IPS-15b (cell line): ENCODE results near the gene VAV2.
"Not testable (repeated sequence)": the region's sequence is repeated elsewhere in the genome, so short reads cannot be mapped to it uniquely, and the experiment has no call there.

ENCODE experiments used
- H3K27me3 ChIP-seq: one replicate; pipeline ENCODE4 v1.6.1; 2013; ENCODE audit warnings: low read length; ENCODE audit not compliant: control insufficient read depth, insufficient read depth
- H3K36me3 ChIP-seq: one replicate; pipeline ENCODE4 v1.6.1; 2013; ENCODE audit warnings: low read length; ENCODE audit not compliant: control insufficient read depth, insufficient read depth
- H3K4me1 ChIP-seq: one replicate; pipeline ENCODE4 v1.6.1; 2013; ENCODE audit warnings: mild to moderate bottlenecking, low read length; ENCODE audit not compliant: control insufficient read depth, insufficient read depth
- H3K4me3 ChIP-seq: one replicate; pipeline ENCODE4 v1.5.1; 2013; ENCODE audit warnings: low read depth, low read length
- H3K9ac ChIP-seq: one replicate; pipeline ENCODE4 v1.6.1; 2013; ENCODE audit warnings: low read depth, mild to moderate bottlenecking, low read length
- H3K9me3 ChIP-seq: one replicate; pipeline ENCODE4 v1.6.1; 2013; ENCODE audit warnings: mild to moderate bottlenecking, low read length; ENCODE audit not compliant: control insufficient read depth, insufficient read depth

VAV2 gene

DNA sequence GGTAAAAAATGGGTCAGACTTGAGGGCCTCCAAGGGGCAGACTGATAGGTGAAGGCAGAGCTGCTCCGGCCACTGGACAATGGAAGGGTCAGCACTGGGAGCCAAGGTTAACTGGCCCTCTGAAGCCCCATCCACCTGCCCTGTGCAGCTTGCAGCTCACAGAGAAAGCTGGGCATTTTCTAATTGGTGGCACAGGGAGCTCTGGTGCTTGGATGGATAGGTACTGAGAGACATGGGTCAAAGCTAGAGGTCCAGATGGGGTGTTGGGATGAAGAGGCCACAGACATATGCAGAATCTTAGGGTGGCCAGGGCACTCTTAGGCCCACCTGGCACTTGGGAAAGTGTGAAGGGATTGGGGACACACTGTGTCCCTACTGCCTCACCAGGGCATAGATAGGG lies 224.5 kb downstream of the VAV2 start:
- Histone ChIP-seq H3K9me3 (no peaks in the 10 kb centered on the region), H3K4me3 (no peak overlapping the region), H3K27me3 (no peaks in the 10 kb centered on the region), H3K36me3 (peaks cover 17% of the 10 kb centered on the region), H3K9ac (no peak overlapping the region), H3K4me1 (no peaks in the 10 kb centered on the region)

GRCh38 chr9:133767008-133767407 lies 225.1 kb downstream of the VAV2 start:
- peaks cover 15% of the 10 kb centered on the region for H3K36me3 ChIP-seq
- H3K9me3 ChIP-seq: no peaks in the 10 kb centered on the region
- H3K4me3 ChIP-seq: no peak overlapping the region
- no peak overlapping the region for H3K9ac ChIP-seq
- H3K27me3 ChIP-seq: no peaks in the 10 kb centered on the region
- no peaks in the 10 kb centered on the region for H3K4me1 ChIP-seq

GRCh38 chr9:133766234-133766633 lies 225.9 kb downstream of the VAV2 start:
- peaks cover 15% of the 10 kb centered on the region for H3K36me3 ChIP-seq
- H3K9ac ChIP-seq, H3K4me1 ChIP-seq, H3K9me3 ChIP-seq, H3K4me3 ChIP-seq, H3K27me3 ChIP-seq: not testable (repeated sequence)

DNA sequence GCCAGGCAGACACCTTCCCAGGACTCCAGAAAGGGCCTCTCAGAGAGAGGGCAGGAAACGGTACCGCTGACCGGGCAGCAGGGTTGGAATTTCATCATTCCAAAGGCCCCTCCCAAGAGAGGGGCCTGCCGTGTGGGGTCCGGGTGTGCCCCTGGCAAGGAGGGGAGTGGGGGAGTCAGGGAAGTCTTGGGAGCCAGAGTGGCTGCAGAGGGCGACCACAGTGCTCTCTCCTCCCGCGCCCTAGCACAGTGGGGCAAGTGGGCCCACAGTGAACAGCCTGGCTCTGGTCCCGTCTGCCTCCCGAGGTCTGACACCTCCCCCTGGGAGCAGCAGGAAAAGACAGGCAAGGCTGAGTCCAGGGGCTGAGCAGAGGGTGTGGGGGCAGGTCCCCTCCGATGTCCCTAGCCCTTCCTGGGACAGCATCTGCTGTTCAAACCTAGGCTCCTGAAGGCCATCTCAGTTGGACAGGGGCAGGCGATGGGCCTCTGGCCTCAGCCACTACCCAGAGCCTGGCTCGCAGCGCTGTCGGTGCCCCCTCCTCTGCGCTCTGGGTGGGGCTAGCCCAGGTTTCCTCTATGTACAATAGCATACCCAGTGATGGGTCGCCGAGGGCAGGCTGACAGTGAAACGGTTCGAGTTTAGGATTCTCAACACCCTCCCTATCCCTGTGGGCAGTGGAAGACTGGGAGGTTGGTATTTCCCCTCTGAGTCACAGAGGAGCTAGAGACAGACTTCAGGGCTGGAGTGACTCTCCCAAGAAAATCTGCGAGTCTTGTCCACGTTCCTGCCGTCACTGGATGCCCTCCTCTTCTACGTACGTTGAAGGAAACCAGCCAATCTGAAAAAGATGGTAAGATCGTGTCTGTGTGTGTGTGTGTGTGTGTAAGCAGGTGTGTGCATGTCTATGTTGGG lies 228.6 kb downstream of the VAV2 start:
- Histone ChIP-seq H3K9me3 (no peaks in the 10 kb centered on the region), H3K9ac (no peak overlapping the region), H3K4me1 (peaks cover 2% of the 10 kb centered on the region), H3K4me3 (no peak overlapping the region), H3K36me3 (peaks cover 10% of the 10 kb centered on the region), H3K27me3 (no peaks in the 10 kb centered on the region)

GRCh38 chr9:133762488-133763271 lies 229.4 kb downstream of the VAV2 start:
- Histone ChIP-seq H3K27me3 (no peaks in the 10 kb centered on the region), H3K9ac (no peak overlapping the region), H3K4me3 (no peak overlapping the region), H3K36me3 (peaks cover 2% of the 10 kb centered on the region), H3K9me3 (no peaks in the 10 kb centered on the region), H3K4me1 (peaks cover 2% of the 10 kb centered on the region)

DNA sequence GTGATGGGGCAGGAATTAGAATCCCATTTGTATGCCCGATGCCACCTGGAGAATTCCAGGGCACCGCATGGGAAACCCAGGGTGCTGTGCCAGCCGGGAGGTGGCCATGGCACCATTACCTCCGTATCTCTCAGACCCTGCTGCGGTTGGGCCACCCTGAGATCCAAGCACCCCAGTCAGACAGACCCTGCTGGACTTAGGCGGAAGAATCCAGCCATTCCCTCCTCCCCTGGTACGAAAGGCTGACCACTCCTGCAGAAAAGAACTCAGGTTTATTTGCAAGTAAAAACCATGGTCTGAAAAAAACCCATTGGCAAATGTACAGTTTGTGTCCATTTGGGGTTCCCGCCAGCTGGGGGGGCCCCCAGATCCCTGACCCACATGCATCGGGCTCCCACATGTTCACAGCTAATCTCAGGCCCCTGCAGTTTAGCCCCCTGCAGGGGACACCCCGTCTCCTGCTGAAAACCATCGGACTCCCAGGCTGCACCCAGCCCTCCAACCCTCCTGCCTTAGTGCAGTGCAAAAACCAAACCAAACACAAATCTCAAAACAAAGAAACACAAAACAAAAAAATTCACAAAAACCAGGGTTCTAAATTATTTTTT lies 230.4 kb downstream of the VAV2 start:
- Histone ChIP-seq H3K36me3 (no peaks in the 10 kb centered on the region), H3K27me3 (no peaks in the 10 kb centered on the region), H3K4me3 (no peak overlapping the region), H3K9me3 (no peaks in the 10 kb centered on the region), H3K9ac (no peak overlapping the region), H3K4me1 (peaks cover 2% of the 10 kb centered on the region)

GRCh38 chr9:133760713-133761290 lies 231.3 kb downstream of the VAV2 start:
- Histone ChIP-seq H3K4me3 (no peak overlapping the region), H3K9me3 (no peaks in the 10 kb centered on the region), H3K36me3 (no peaks in the 10 kb centered on the region), H3K9ac (no peak overlapping the region), H3K4me1 (peaks cover 2% of the 10 kb centered on the region), H3K27me3 (no peaks in the 10 kb centered on the region)

GRCh38 chr9:133759946-133760345 lies 232.2 kb downstream of the VAV2 start:
- H3K4me1 ChIP-seq: peaks cover 2% of the 10 kb centered on the region
- H3K9ac ChIP-seq: no peak overlapping the region
- H3K27me3 ChIP-seq: no peaks in the 10 kb centered on the region
- no peaks in the 10 kb centered on the region for H3K9me3 ChIP-seq
- no peak overlapping the region for H3K4me3 ChIP-seq
- no peaks in the 10 kb centered on the region for H3K36me3 ChIP-seq

- H3K4me3 ChIP-seq: peak overlapping the region; percentile 32
- H3K36me3 ChIP-seq: no peaks in the 10 kb centered on the region
- no peak overlapping the region for H3K9ac ChIP-seq
- no peaks in the 10 kb centered on the region for H3K27me3 ChIP-seq
- H3K4me1 ChIP-seq: peaks cover 2% of the 10 kb centered on the region
- no peaks in the 10 kb centered on the region for H3K9me3 ChIP-seq
Observed at GRCh38 chr9:133759146-133759900, 232.8 kb downstream of the VAV2 start.

- no peak overlapping the region for H3K9ac ChIP-seq
- H3K27me3 ChIP-seq: no peaks in the 10 kb centered on the region
- H3K4me1 ChIP-seq: peaks cover 2% of the 10 kb centered on the region
- H3K4me3 ChIP-seq: no peak overlapping the region
- no peaks in the 10 kb centered on the region for H3K9me3 ChIP-seq
- H3K36me3 ChIP-seq: no peaks in the 10 kb centered on the region
Observed at GRCh38 chr9:133758228-133758627, 233.9 kb downstream of the VAV2 start.

DNA sequence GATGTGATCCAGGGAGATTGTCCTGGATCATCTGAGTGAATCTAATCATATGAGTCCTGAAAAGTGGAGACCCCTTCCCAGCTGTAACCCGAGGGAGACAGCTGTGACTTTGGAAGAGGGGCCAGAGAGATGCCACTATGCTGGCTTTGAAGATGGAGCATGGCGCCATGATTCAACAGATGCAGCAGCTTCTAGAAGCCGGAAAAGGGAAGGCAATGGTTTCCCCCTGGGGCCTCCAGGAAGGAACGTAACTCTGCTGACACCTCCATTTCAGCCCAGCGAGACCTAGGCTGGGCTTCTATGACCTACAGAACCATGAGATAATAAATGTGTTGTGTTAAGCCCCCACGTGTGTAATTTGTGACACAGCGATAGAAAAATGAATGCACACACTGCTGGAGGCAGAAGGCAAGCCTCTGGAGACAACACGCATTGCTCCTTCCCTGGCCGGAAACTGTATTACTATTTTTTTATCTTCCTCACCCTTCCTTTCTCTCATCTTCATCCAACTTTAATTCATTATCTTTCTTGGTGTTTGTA lies 237.4 kb downstream of the VAV2 start:
- H3K9ac ChIP-seq: no peak overlapping the region
- no peaks in the 10 kb centered on the region for H3K36me3 ChIP-seq
- H3K4me3 ChIP-seq: no peak overlapping the region
- no peaks in the 10 kb centered on the region for H3K9me3 ChIP-seq
- H3K4me1 ChIP-seq: peaks cover 2% of the 10 kb centered on the region
- H3K27me3 ChIP-seq: no peaks in the 10 kb centered on the region
